ENCODE results near the gene ATP6V0E2. TPM values are rescaled to one million over a fixed set of nuclear protein-coding genes. Genes with fewer than 3 reads are reported as not detected.

The ATP6V0E2 gene
- total RNA-seq, 2 donors from 2014 or later: 24.1 TPM

GRCh38 chr7:149838992-149839408 lies 34.8 kb upstream of the ATP6V0E2 start:
- Histone ChIP-seq H3K4me3 (peak overlapping the region; percentile 87 to 98), H3K27ac (peak overlapping the region; percentile 56 to 88 (median 79)), H3K27me3 (no peaks in the 10 kb centered on the region), H3K9me3 (no peaks in the 10 kb centered on the region), H3K36me3 (replicated peaks in 1 of 2; ENCODE audit: insufficient read depth in 1 of 2, low read depth in 2 of 2) (no peaks in the 10 kb centered on the region), H3K4me1 (peaks cover 14% of the 10 kb centered on the region)
- no peak for TF ChIP-seq POLR2A (IDR thresholded peaks at IDR 0.05)
- TF ChIP-seq CTCF (IDR thresholded peaks at IDR 0.05): no peak
- DNase-seq (no peak), ATAC-seq (no peak)
- intact Hi-C loops (cut with DNase I): no loop called here
- WGBS, 2 donors: 7 to 12% methylated on average over 6 of the region's 6 CpGs

- TF ChIP-seq POLR2A (IDR thresholded peaks at IDR 0.05): no peak
- no peak overlapping the region for H3K4me3 ChIP-seq
- no peaks in the 10 kb centered on the region for H3K36me3 ChIP-seq (replicated peaks in 1 of 2; ENCODE audit: insufficient read depth in 1 of 2, low read depth in 2 of 2)
- DNase-seq: no peak
- no peaks in the 10 kb centered on the region for H3K9me3 ChIP-seq
- intact Hi-C loops (cut with DNase I): no loop called here
- no peaks in the 10 kb centered on the region for H3K27me3 ChIP-seq
- WGBS, 2 donors: 91 to 95% methylated on average over 5 of the region's 5 CpGs
- H3K27ac ChIP-seq: no peak overlapping the region
- ATAC-seq: no peak
- H3K4me1 ChIP-seq: peaks cover 14% of the 10 kb centered on the region
Observed at GRCh38 chr7:149839933-149840332, 33.8 kb upstream of the ATP6V0E2 start.

- no peaks in the 10 kb centered on the region for H3K27me3 ChIP-seq
- intact Hi-C loops (cut with DNase I): no loop called here
- H3K4me3 ChIP-seq: no peak overlapping the region
- peaks cover 9% of the 10 kb centered on the region for H3K4me1 ChIP-seq
- ATAC-seq (no peak), DNase-seq (no peak)
- no peak overlapping the region for H3K27ac ChIP-seq
- H3K36me3 ChIP-seq (replicated peaks in 1 of 2; ENCODE audit: insufficient read depth in 1 of 2, low read depth in 2 of 2): no peaks in the 10 kb centered on the region
- WGBS, 2 donors: 90 to 95% methylated on average over 9 of the region's 9 CpGs
- H3K9me3 ChIP-seq: no peaks in the 10 kb centered on the region
- TF ChIP-seq CTCF (IDR thresholded peaks at IDR 0.05) (no peak), POLR2A (IDR thresholded peaks at IDR 0.05) (no peak)
Observed at GRCh38 chr7:149843566-149843965, 30.2 kb upstream of the ATP6V0E2 start.

- intact Hi-C loops (cut with DNase I): no loop called here
- TF ChIP-seq POLR2A (IDR thresholded peaks at IDR 0.05) (no peak), CTCF (IDR thresholded peaks at IDR 0.05) (no peak)
- ATAC-seq: no peak
- Histone ChIP-seq H3K4me3 (no peak overlapping the region), H3K9me3 (no peaks in the 10 kb centered on the region), H3K4me1 (peaks cover 4% of the 10 kb centered on the region), H3K27ac (no peak overlapping the region), H3K36me3 (replicated peaks in 1 of 2; ENCODE audit: insufficient read depth in 1 of 2, low read depth in 2 of 2) (no peaks in the 10 kb centered on the region), H3K27me3 (no peaks in the 10 kb centered on the region)
- WGBS, 2 donors: 65 to 69% methylated on average over 6 of the region's 6 CpGs
- no peak for DNase-seq
Observed at GRCh38 chr7:149844445-149844844, 29.3 kb upstream of the ATP6V0E2 start.

- Histone ChIP-seq H3K36me3 (replicated peaks in 1 of 2; ENCODE audit: insufficient read depth in 1 of 2, low read depth in 2 of 2) (no peaks in the 10 kb centered on the region), H3K27me3 (no peaks in the 10 kb centered on the region), H3K4me1 (no peaks in the 10 kb centered on the region), H3K4me3 (no peak overlapping the region), H3K27ac (no peak overlapping the region), H3K9me3 (no peaks in the 10 kb centered on the region)
- no peak for TF ChIP-seq POLR2A (IDR thresholded peaks at IDR 0.05)
- no peak for TF ChIP-seq CTCF (IDR thresholded peaks at IDR 0.05)
- no peak for DNase-seq
- intact Hi-C loops (cut with DNase I): no loop called here
- ATAC-seq: no peak
- 70 to 87% methylated on average over 5 of the region's 5 CpGs for WGBS, 2 donors
Observed at GRCh38 chr7:149845257-149845980, 28.4 kb upstream of the ATP6V0E2 start.

Data from body of pancreas (tissue), 4 donors.